Measurements from ENCODE around the gene PPP1R13B. TPM values are rescaled to one million over a fixed set of nuclear protein-coding genes. Genes with fewer than 3 reads are reported as not detected.

PPP1R13B gene
- total RNA-seq, 1 experiment from 2014 or later, result 17.8 TPM

DNA sequence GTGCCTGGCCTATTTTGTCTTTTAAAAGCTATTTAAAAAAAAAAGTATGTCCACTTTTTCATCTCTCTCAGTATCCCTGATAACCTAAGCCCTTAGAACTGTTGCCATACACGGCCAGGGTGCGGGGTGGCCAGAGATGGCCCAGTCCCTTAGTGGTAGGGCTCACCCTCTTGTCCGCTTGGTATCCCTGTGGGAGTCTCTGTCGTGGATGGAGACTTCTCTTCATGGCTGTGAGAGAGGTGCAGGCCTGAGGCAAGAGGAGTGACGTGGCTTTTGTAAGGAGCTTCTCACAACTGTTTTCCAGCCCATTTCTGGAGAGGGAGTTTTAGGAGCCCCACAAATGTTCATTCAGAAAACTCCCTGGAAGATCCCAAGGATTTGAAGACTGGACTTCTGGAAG is 158.9 kb downstream of the PPP1R13B start:
- H3K4me3 ChIP-seq (replicated peaks in 1 of 2; ENCODE audit: low read depth in 1 of 2, low read length in 2 of 2), result no peak overlapping the region
- ChIA-PET RAD21 (ENCODE audit: low non-redundant PET in 1 of 2, low total read pairs in 2 of 2, uncharacterized antibody in 2 of 2, unreplicated experiment in 2 of 2) (no interaction called here), CTCF (no interaction called here), POLR2A (no interaction called here)
- H3K27me3 ChIP-seq (ENCODE audit: insufficient read depth, low read length), result no peaks in the 10 kb centered on the region
- no peak for DNase-seq (ENCODE audit: low read depth, low spot score)
- no TSS peak for BruUV-seq (replicated peaks)
- H3K4me1 ChIP-seq (ENCODE audit: control insufficient read depth in 1 of 2, insufficient read depth in 2 of 2, low read length in 2 of 2), result no peaks in the 10 kb centered on the region; a peak in 1 of 4 replicates
- H3K36me3 ChIP-seq (ENCODE audit: control insufficient read depth in 1 of 2, insufficient read depth in 2 of 2, low read length in 2 of 2), result peaks cover 21 to 31% of the 10 kb centered on the region in 2 experiments; a peak in 3 of 4 replicates
- peaks cover 7% of the 10 kb centered on the region; the same call in 1 of the 2 replicates for H3K79me2 ChIP-seq (ENCODE audit: insufficient read depth, low read length)
- no peak overlapping the region for H3K27ac ChIP-seq (ENCODE audit: low read depth, low read length)
- no peaks in the 10 kb centered on the region for H3K9me2 ChIP-seq (ENCODE audit: insufficient read depth)
- H4K20me1 ChIP-seq (ENCODE audit: insufficient read depth), result peaks cover 15% of the 10 kb centered on the region; the same call in 1 of the 2 replicates
- no peak overlapping the region for H3K9ac ChIP-seq (ENCODE audit: low read length)
- no peak overlapping the region for H3K4me2 ChIP-seq (ENCODE audit: low read length)
- no peak for ATAC-seq
- H2AFZ ChIP-seq (ENCODE audit: low read depth, low read length, poor library complexity, severe bottlenecking), result no peak overlapping the region
- no peaks in the 10 kb centered on the region for H3K9me3 ChIP-seq (ENCODE audit: control insufficient read depth in 1 of 2, insufficient read depth in 1 of 2, low read depth in 1 of 2, low read length in 2 of 2)
- intact Hi-C loops (cut with micrococcal nuclease), result no loop called here
- TF ChIP-seq RAD21 (IDR thresholded peaks at IDR 0.05; ENCODE audit: low read depth) (no peak), FOSL1 (IDR thresholded peaks at IDR 0.05; ENCODE audit: low read depth) (no peak), ZFX (IDR thresholded peaks at IDR 0.05) (no peak), EZH2phosphoT487 (IDR thresholded peaks at IDR 0.05; ENCODE audit: borderline replicate concordance) (no peak), SP1 (IDR thresholded peaks at IDR 0.05; ENCODE audit: low read depth) (no peak), POLR2AphosphoS5 (IDR thresholded peaks at IDR 0.05; ENCODE audit: low read depth, low read length) (no peak), CBX3 (IDR thresholded peaks at IDR 0.05; ENCODE audit: low read depth) (no peak), ZBTB33 (IDR thresholded peaks at IDR 0.05; ENCODE audit: extremely low read depth, insufficient replicate concordance, low read length) (no peak), SIN3A (IDR thresholded peaks at IDR 0.05; ENCODE audit: low read depth) (no peak), JUND (IDR thresholded peaks at IDR 0.05) (no peak), TCF7L2 (IDR thresholded peaks at IDR 0.05; ENCODE audit: borderline replicate concordance, extremely low read depth, insufficient read depth, insufficient read length) (no peak), ELF1 (IDR thresholded peaks at IDR 0.05; ENCODE audit: borderline replicate concordance, low read depth) (no peak), YY1 (IDR thresholded peaks at IDR 0.05; ENCODE audit: extremely low read depth, insufficient replicate concordance, low read depth, low read length) (no peak), SRF (IDR thresholded peaks at IDR 0.05; ENCODE audit: low read depth) (no peak), EGR1 (IDR thresholded peaks at IDR 0.05; ENCODE audit: low read depth) (no peak), ZNF274 (IDR thresholded peaks at IDR 0.05; ENCODE audit: low read depth, low read length) (no peak)
- TF ChIP-seq, protein P1, sequence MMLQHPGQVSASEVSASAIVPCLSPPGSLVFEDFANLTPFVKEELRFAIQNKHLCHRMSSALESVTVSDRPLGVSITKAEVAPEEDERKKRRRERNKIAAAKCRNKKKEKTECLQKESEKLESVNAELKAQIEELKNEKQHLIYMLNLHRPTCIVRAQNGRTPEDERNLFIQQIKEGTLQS (IDR thresholded peaks at IDR 0.05), result no peak
- TF ChIP-seq, protein P2, sequence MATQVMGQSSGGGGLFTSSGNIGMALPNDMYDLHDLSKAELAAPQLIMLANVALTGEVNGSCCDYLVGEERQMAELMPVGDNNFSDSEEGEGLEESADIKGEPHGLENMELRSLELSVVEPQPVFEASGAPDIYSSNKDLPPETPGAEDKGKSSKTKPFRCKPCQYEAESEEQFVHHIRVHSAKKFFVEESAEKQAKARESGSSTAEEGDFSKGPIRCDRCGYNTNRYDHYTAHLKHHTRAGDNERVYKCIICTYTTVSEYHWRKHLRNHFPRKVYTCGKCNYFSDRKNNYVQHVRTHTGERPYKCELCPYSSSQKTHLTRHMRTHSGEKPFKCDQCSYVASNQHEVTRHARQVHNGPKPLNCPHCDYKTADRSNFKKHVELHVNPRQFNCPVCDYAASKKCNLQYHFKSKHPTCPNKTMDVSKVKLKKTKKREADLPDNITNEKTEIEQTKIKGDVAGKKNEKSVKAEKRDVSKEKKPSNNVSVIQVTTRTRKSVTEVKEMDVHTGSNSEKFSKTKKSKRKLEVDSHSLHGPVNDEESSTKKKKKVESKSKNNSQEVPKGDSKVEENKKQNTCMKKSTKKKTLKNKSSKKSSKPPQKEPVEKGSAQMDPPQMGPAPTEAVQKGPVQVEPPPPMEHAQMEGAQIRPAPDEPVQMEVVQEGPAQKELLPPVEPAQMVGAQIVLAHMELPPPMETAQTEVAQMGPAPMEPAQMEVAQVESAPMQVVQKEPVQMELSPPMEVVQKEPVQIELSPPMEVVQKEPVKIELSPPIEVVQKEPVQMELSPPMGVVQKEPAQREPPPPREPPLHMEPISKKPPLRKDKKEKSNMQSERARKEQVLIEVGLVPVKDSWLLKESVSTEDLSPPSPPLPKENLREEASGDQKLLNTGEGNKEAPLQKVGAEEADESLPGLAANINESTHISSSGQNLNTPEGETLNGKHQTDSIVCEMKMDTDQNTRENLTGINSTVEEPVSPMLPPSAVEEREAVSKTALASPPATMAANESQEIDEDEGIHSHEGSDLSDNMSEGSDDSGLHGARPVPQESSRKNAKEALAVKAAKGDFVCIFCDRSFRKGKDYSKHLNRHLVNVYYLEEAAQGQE (IDR thresholded peaks at IDR 0.05; ENCODE audit: low read depth), result no peak
